HL-60 (cell line): ENCODE data around the gene MLLT6.

Experiments
- DNase-seq, 2 experiments: peaks; one replicate each; pipeline ENCODE4 v3.0.0-alpha.2; 2010 to 2020; ENCODE audit warnings: low read depth in 1 of 2, low spot score in 1 of 2
- H3K27ac ChIP-seq: fragments of 250-450 bp; sonication (Bioruptor Pico); replicated peaks from 2 replicates; pipeline ENCODE4 v1.5.1; 2020; ENCODE audit warnings: mild to moderate bottlenecking, moderate library complexity
- H3K27me3 ChIP-seq: fragments of 250-450 bp; sonication (Bioruptor Pico); 2 replicates; pipeline ENCODE4 v1.5.1; 2021; ENCODE audit warnings: mild to moderate bottlenecking, moderate library complexity; ENCODE audit not compliant: insufficient read depth, poor library complexity, severe bottlenecking
- H3K4me3 ChIP-seq: replicated peaks from 2 replicates; pipeline ENCODE4 v1.5.1; 2011; ENCODE audit warnings: mild to moderate bottlenecking, control low read depth, low read length; ENCODE audit not compliant: insufficient read depth
- CTCF ChIP-seq: IDR thresholded peaks from one replicate; pipeline ENCODE4 v1.5.1; 2011; ENCODE audit warnings: low read length, control low read depth, inconsistent platforms; ENCODE audit not compliant: insufficient read depth
- GABPA ChIP-seq: IDR thresholded peaks from 2 replicates; pipeline ENCODE4 v1.6.1; 2012; ENCODE audit warnings: low read depth
- POLR2AphosphoS5 ChIP-seq: IDR thresholded peaks from 2 replicates; pipeline ENCODE4 v1.6.1; 2012; ENCODE audit warnings: low read depth
- REST ChIP-seq: IDR thresholded peaks from 2 replicates; pipeline ENCODE4 v1.6.1; 2012; ENCODE audit warnings: low read depth; ENCODE audit not compliant: insufficient replicate concordance
- SPI1 ChIP-seq: IDR thresholded peaks from 2 replicates; pipeline ENCODE4 v1.6.1; 2012; ENCODE audit warnings: low read depth, mild to moderate bottlenecking, borderline replicate concordance

Gene MLLT6

GRCh38 chr17:38738007-38738662 lies 33.1 kb downstream of the MLLT6 start:
- Histone ChIP-seq H3K4me3 (no peak overlapping the region), H3K27me3 (peaks cover 3% of the 10 kb centered on the region), H3K27ac (no peak overlapping the region)
- DNase-seq: no peak
- TF ChIP-seq SPI1 (no peak), GABPA (no peak), POLR2AphosphoS5 (no peak), REST (no peak), CTCF (no peak)

GRCh38 chr17:38738686-38739085 lies 33.6 kb downstream of the MLLT6 start:
- Histone ChIP-seq H3K27ac (no peak overlapping the region), H3K27me3 (peaks cover 3% of the 10 kb centered on the region), H3K4me3 (no peak overlapping the region)
- no peak for DNase-seq
- TF ChIP-seq GABPA (no peak), CTCF (no peak), REST (no peak), SPI1 (no peak), POLR2AphosphoS5 (no peak)

GRCh38 chr17:38739305-38739704 lies 34.2 kb downstream of the MLLT6 start:
- Histone ChIP-seq H3K27ac (no peak overlapping the region), H3K4me3 (no peak overlapping the region), H3K27me3 (peaks cover 3% of the 10 kb centered on the region)
- DNase-seq: no peak
- TF ChIP-seq POLR2AphosphoS5 (no peak), GABPA (no peak), REST (no peak), SPI1 (no peak), CTCF (no peak)
